GM12878 (cell line): Measurements from ENCODE around the gene RACK1. TPM values are rescaled to one million over a fixed set of nuclear protein-coding genes. Genes with fewer than 3 reads are reported as not detected.

Experiments used
- ATAC-seq: fragments of 200-7000 bp; cut with Tn5 transposase; 3 replicates; pipeline ENCODE4 v1.9.1; 2020; ENCODE audit warnings: mild to moderate bottlenecking, moderate library complexity
- BruUV-seq: library from RNA; stranded (reverse); fragments of 400-500 nt; replicated peaks from 2 replicates; lab custom pipeline; 2021; lab: Mats Ljungman, UMichigan
- CTCF ChIA-PET: fragments of 300-600 bp; sonication (Branson Sonifier 250); formaldehyde crosslinking; extraction: SDS; loops from one replicate; lab custom pipeline; 2021; ENCODE audit warnings: inconsistent platforms; lab: Yijun Ruan, JAX
- POLR2A ChIA-PET: fragments of 350-600 bp; formaldehyde crosslinking; extraction: SDS; loops from one replicate; lab custom pipeline; 2021; ENCODE audit warnings: inconsistent platforms; lab: Charles Lee
- RAD21 ChIA-PET: fragments of 300-600 bp; sonication (Branson Sonifier 250); formaldehyde crosslinking; loops from one replicate; lab custom pipeline; 2023; ENCODE audit warnings: antibody characterized with exemption; ENCODE audit not compliant: unreplicated experiment; lab: Charles Lee
- SMC1A ChIA-PET: fragments of 300-600 bp; sonication (Branson Sonifier 250); formaldehyde crosslinking; loops from one replicate; lab custom pipeline; 2023; ENCODE audit not compliant: unreplicated experiment, uncharacterized antibody; lab: Charles Lee
- DNase-seq: peaks from one replicate; pipeline ENCODE4 v3.0.0-alpha.2; 2011; ENCODE audit warnings: low read depth, low spot score
- FAIRE-seq: peaks from 3 replicates; lab custom pipeline; 2011; peaks lifted over from hg19 to GRCh38; lab: Jason Lieb, UNC
- H2AFZ ChIP-seq: 2 replicates; pipeline ENCODE4 v1.6.0; 2011; ENCODE audit warnings: low read depth, low read length, control low read depth; ENCODE audit not compliant: control insufficient read depth
- H3K27ac ChIP-seq: 2 replicates; pipeline ENCODE4 v1.5.1; 2011; ENCODE audit warnings: control low read depth; ENCODE audit not compliant: control insufficient read depth, insufficient read depth
- H3K27me3 ChIP-seq, 2 experiments: replicated peaks in 1 of 2; 2 replicates each; pipeline versions ENCODE4 v1.6.0 to v1.6.1; 2011; ENCODE audit warnings: low read length in 1 of 2; ENCODE audit not compliant: control insufficient read depth in 2 of 2, insufficient read depth in 2 of 2
- H3K36me3 ChIP-seq, 2 experiments: 2 replicates each; pipeline ENCODE4 v1.5.1; 2011; ENCODE audit warnings: low read length in 1 of 2; ENCODE audit not compliant: control insufficient read depth in 2 of 2, insufficient read depth in 2 of 2
- H3K4me1 ChIP-seq: 2 replicates; pipeline ENCODE4 v1.6.1; 2011; ENCODE audit warnings: mild to moderate bottlenecking, low read length, moderate library complexity, mixed read lengths; ENCODE audit not compliant: control insufficient read depth, insufficient read depth
- H3K4me2 ChIP-seq: 2 replicates; pipeline ENCODE4 v1.6.0; 2011; ENCODE audit warnings: control low read depth; ENCODE audit not compliant: control insufficient read depth, insufficient read depth
- H3K4me3 ChIP-seq: fragments of 200-600 bp; sonication (generic); 2 replicates; pipeline ENCODE4 v1.5.1; 2016
- H3K79me2 ChIP-seq: 2 replicates; pipeline ENCODE4 v1.6.0; 2011; ENCODE audit warnings: low read length; ENCODE audit not compliant: control insufficient read depth, insufficient read depth
- H3K9ac ChIP-seq: 2 replicates; pipeline ENCODE4 v1.8.0; 2011; ENCODE audit warnings: low read length, control low read depth, mixed read lengths; ENCODE audit not compliant: control insufficient read depth, insufficient read depth
- H3K9me3 ChIP-seq: replicated peaks from 3 replicates; pipeline ENCODE4 v1.5.1; 2011; ENCODE audit warnings: mild to moderate bottlenecking, low read length; ENCODE audit not compliant: control insufficient read depth, insufficient read depth
- H4K20me1 ChIP-seq: 2 replicates; pipeline ENCODE4 v1.6.0; 2011; ENCODE audit not compliant: control insufficient read depth, insufficient read depth
- BACH1 ChIP-seq: fragments of 450-650 bp; IDR thresholded peaks from 2 replicates; pipeline ENCODE4 v1.6.1; 2017; ENCODE audit warnings: mild to moderate bottlenecking, borderline replicate concordance
- ESRRA ChIP-seq: IDR thresholded peaks from 2 replicates; pipeline ENCODE4 v1.6.1; 2012; ENCODE audit warnings: mild to moderate bottlenecking, low read length, improper control_type of control experiment
- IKZF1 ChIP-seq: fragments of 450-650 bp; conservative IDR thresholded peaks from 2 replicates; pipeline ENCODE4 v1.6.1; 2017; ENCODE audit warnings: antibody characterized with exemption, mild to moderate bottlenecking
- NBN ChIP-seq: fragments of 450-650 bp; IDR thresholded peaks from 2 replicates; pipeline ENCODE4 v1.6.1; 2016
- NFYB ChIP-seq: IDR thresholded peaks from 2 replicates; pipeline ENCODE4 v1.6.1; 2011; ENCODE audit warnings: low read depth, mild to moderate bottlenecking, low read length, improper control_type of control experiment, moderate library complexity; ENCODE audit not compliant: insufficient read depth
- NR2C2 ChIP-seq: IDR thresholded peaks from 2 replicates; pipeline ENCODE4 v1.6.1; 2011; ENCODE audit warnings: borderline replicate concordance, low read depth; ENCODE audit not compliant: control insufficient read depth, insufficient read length
- STAT1 ChIP-seq: fragments of 450-650 bp; conservative IDR thresholded peaks from 2 replicates; pipeline ENCODE4 v1.6.1; 2014; ENCODE audit warnings: antibody characterized with exemption, mild to moderate bottlenecking
- SUZ12 ChIP-seq: fragments of 200-600 bp; sonication (generic); IDR thresholded peaks from one replicate; pipeline ENCODE4 v1.6.1; 2018; ENCODE audit warnings: antibody characterized with exemption, mild to moderate bottlenecking; ENCODE audit not compliant: unreplicated experiment
- ZNF217 ChIP-seq: fragments of 450-650 bp; IDR thresholded peaks from 2 replicates; pipeline ENCODE4 v1.6.1; 2017; ENCODE audit warnings: antibody characterized with exemption, mild to moderate bottlenecking
- WGBS: methylation state at CpG from one replicate; pipeline ENCODE4 v1.1.6; 2016; ENCODE audit warnings: low lambda C conversion rate; ENCODE audit not compliant: insufficient replicate concordance, insufficient coverage; ENCODE audit errors: missing lambda C conversion rate; 5-methylcytosine and 5-hydroxymethylcytosine counted together
- in situ Hi-C: fragments of 300-500 bp; cut with MboI; formaldehyde crosslinking; loops from 9 replicates; pipeline ENCODE4 v1.14.3; 2018; ENCODE audit warnings: mixed read lengths
- intact Hi-C: fragments of 100-400 bp; cut with micrococcal nuclease; formaldehyde crosslinking; loops from one replicate; pipeline ENCODE4 v1.14.2; 2022; ENCODE audit not compliant: unreplicated experiment
- polyA plus RNA-seq, 11 experiments: library from polyadenylated mRNA; depleted of rRNA in 4 of 11; unstranded in 6 of 11; stranded (reverse) in 5 of 11; fragments of >200 nt; fragmentation: Nextera tagmentation in 4 of 11; fragmentation: Illumina TruSeq in 1 of 11; extraction: Ambion mirVana in 4 of 11; extraction: Trizol in 1 of 11; gene quantifications; 1 replicate in 1 of 11; 2 replicates in 10 of 11; pipeline versions ENCODE4 v1.2.1 to v1.2.3, GENCODE V29; 2011 to 2016; ENCODE audit warnings: inconsistent platforms in 2 of 11, missing spikeins in 2 of 11, low read depth in 1 of 11
- total RNA-seq, 4 experiments: library from RNA; depleted of rRNA in 3 of 4; stranded (reverse); fragments of >200 nt in 3 of 4; fragmentation: Illumina TruSeq in 1 of 4; extraction: Trizol in 1 of 4; gene quantifications; 2 replicates each; pipeline versions ENCODE4 v1.2.1 to v1.2.3, GENCODE V29; 2013 to 2021
- TF ChIP-seq, protein P1 (sequence below): fragments of 450-650 bp; IDR thresholded peaks from 2 replicates; pipeline ENCODE4 v1.6.1; 2017; ENCODE audit warnings: borderline replicate concordance
- TF ChIP-seq, protein P2 (sequence below): fragments of 450-650 bp; IDR thresholded peaks from 2 replicates; pipeline ENCODE4 v1.6.1; 2014; ENCODE audit warnings: mild to moderate bottlenecking
- TF ChIP-seq, protein P3 (sequence below): fragments of 450-650 bp; IDR thresholded peaks from 2 replicates; pipeline ENCODE4 v1.6.1; 2016; ENCODE audit warnings: mild to moderate bottlenecking, moderate library complexity, borderline replicate concordance

The RACK1 gene
- total and polyA plus RNA-seq, 10 of the 15 experiments (the other 5 are each of a cell fraction or from before 2014, with no cell fraction given): 1,365 to 6,584 (median 4,167) TPM

DNA sequence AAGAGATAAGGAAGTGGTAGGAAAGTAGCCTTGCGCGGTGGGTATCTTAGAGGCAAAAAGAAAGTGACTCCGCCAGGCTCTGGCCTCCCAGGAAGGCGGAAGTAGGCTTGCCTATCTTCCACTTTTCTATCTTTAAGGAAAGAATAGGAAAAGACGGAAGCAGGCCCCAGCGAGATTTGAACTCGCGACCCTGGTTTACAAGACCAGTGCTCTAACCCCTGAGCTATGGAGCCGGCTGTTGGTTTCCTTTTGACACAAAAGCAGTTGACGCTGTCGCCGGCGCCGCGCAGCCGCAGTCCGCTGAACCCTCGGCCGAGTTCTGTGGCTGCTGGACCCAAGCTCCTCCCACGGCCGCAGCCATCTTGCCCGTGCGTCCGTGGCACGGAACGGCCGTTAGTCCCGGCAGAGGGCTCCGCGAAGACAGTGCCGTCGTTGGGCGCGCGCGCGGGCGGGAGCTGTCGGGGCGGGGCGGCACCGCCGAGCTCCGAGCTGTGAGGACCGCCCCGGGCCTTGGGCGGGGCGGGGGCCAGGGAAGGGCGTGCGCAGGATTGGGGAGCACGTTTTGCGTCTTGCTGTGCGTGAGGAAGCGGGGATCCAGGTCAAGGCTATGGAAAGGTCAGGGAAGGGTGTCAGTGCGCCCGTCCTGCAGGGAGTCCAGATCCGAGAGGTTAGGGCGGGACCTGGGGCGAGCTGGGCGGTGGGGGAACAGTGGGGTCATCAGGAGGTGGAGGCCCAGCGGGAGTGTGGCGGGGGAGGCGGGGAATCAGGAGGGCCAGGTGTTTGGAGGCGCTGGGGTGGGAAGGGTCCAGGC is 52.0 kb downstream of the RACK1 start (continued):
- TF ChIP-seq ZNF217: peak; percentile 85; the same call in 1 of the 2 replicates
- TF ChIP-seq SUZ12: no peak
- TF ChIP-seq, protein P1, sequence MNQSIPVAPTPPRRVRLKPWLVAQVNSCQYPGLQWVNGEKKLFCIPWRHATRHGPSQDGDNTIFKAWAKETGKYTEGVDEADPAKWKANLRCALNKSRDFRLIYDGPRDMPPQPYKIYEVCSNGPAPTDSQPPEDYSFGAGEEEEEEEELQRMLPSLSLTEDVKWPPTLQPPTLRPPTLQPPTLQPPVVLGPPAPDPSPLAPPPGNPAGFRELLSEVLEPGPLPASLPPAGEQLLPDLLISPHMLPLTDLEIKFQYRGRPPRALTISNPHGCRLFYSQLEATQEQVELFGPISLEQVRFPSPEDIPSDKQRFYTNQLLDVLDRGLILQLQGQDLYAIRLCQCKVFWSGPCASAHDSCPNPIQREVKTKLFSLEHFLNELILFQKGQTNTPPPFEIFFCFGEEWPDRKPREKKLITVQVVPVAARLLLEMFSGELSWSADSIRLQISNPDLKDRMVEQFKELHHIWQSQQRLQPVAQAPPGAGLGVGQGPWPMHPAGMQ: no peak
- TF ChIP-seq STAT1: peak; percentile 70; the same call in 1 of the 2 replicates
- TF ChIP-seq, protein P2, sequence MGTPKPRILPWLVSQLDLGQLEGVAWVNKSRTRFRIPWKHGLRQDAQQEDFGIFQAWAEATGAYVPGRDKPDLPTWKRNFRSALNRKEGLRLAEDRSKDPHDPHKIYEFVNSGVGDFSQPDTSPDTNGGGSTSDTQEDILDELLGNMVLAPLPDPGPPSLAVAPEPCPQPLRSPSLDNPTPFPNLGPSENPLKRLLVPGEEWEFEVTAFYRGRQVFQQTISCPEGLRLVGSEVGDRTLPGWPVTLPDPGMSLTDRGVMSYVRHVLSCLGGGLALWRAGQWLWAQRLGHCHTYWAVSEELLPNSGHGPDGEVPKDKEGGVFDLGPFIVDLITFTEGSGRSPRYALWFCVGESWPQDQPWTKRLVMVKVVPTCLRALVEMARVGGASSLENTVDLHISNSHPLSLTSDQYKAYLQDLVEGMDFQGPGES: no peak; the same call in none of the 2 replicates

DNA sequence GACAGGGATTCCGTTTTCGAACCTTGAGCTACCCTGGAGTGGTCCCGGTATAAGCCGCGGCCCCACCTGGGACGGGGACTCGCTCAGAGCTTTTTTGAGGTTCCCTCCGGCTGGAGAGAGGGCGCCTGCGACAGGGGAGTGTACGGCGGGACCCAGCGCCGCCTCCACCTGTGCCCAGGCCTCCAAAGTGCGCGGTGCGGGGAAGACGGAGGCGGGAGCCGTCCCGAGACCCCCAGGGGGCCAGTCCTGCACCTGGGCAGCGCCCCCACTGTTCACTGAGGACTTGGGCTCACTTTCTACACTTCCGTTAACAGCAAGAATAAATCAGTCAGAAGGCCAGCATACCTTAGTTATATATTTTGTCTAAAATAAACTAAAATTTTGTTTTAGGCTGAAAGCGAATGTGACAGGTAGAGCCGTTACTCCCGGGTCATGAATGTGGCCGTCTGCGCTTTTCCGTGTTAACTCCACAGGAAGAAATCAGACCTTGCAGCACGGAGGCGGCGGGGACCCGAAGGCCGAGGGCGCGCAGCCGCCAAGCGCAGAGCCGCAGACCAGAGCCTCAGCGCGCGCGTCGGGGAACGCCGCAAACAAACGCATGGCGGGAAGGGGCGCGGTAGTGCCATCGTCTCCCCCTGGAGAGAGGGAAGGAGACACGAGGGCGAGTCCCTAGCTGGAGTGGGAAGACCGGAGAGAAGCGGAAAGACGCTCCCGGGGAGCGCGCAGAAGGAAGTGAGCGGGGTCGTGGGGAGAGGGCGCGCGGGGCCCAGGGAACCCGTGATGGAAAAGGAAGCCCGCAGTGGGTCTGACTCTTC is 52.8 kb downstream of the RACK1 start:
- ChIA-PET SMC1A (interaction anchor here (0.5 to 4.5 kb wide), 11 partner anchors 9 to 400 kb away, joined by 3 to 40 read pairs (median 3); partner anchors contain the start of genes TRIM41 and TRIM7), POLR2A (interaction anchor here (0.8 to 4.5 kb wide), 15 partner anchors 8 to 71 kb away, joined by 3 to 41 read pairs (median 5); partner anchors contain the start of genes RACK1, TRIM52 and TRIM7), RAD21 (interaction anchor here (0.8 to 6.9 kb wide), 10 partner anchors 7 to 360 kb away, joined by 3 to 72 read pairs (median 4); partner anchors contain the start of genes TRIM41, TRIM52 and TRIM7), CTCF (interaction anchor here (0.9 to 7.6 kb wide), 12 partner anchors 8 to 387 kb away, joined by 3 to 96 read pairs (median 4); partner anchors contain the start of gene TRIM7)
- DNase-seq (no peak), FAIRE-seq (peak; percentile 75), ATAC-seq (peak; percentile 15)
- Histone ChIP-seq H3K27me3 (no peaks in the 10 kb centered on the region), H4K20me1 (no peaks in the 10 kb centered on the region), H2AFZ (peak overlapping the region; percentile 94), H3K27ac (peak overlapping the region; percentile 67), H3K4me3 (peak overlapping the region; percentile 95), H3K4me1 (peaks cover 6% of the 10 kb centered on the region), H3K9me3 (no peaks in the 10 kb centered on the region), H3K79me2 (no peaks in the 10 kb centered on the region; the same call in 1 of the 2 replicates), H3K36me3 (no peaks in the 10 kb centered on the region), H3K9ac (peak overlapping the region; percentile 77), H3K4me2 (peak overlapping the region; percentile 86)
- intact Hi-C loops: loop anchor here (1.0 kb wide), 2 partner anchors 16 to 31 kb away; no protein-coding TSS in a partner anchor
- WGBS: under 1% methylated on average over 66 of the region's 66 CpGs
- in situ Hi-C loops: no loop called here
- BruUV-seq: no TSS peak
- TF ChIP-seq, protein P3, sequence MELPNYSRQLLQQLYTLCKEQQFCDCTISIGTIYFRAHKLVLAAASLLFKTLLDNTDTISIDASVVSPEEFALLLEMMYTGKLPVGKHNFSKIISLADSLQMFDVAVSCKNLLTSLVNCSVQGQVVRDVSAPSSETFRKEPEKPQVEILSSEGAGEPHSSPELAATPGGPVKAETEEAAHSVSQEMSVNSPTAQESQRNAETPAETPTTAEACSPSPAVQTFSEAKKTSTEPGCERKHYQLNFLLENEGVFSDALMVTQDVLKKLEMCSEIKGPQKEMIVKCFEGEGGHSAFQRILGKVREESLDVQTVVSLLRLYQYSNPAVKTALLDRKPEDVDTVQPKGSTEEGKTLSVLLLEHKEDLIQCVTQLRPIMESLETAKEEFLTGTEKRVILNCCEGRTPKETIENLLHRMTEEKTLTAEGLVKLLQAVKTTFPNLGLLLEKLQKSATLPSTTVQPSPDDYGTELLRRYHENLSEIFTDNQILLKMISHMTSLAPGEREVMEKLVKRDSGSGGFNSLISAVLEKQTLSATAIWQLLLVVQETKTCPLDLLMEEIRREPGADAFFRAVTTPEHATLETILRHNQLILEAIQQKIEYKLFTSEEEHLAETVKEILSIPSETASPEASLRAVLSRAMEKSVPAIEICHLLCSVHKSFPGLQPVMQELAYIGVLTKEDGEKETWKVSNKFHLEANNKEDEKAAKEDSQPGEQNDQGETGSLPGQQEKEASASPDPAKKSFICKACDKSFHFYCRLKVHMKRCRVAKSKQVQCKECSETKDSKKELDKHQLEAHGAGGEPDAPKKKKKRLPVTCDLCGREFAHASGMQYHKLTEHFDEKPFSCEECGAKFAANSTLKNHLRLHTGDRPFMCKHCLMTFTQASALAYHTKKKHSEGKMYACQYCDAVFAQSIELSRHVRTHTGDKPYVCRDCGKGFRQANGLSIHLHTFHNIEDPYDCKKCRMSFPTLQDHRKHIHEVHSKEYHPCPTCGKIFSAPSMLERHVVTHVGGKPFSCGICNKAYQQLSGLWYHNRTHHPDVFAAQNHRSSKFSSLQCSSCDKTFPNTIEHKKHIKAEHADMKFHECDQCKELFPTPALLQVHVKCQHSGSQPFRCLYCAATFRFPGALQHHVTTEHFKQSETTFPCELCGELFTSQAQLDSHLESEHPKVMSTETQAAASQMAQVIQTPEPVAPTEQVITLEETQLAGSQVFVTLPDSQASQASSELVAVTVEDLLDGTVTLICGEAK: no peak
- TF ChIP-seq NBN (peak; percentile 45; the same call in 1 of the 2 replicates), NR2C2 (no peak), IKZF1 (no peak), ESRRA (no peak), NFYB (no peak), BACH1 (peak; percentile 17; the same call in 1 of the 2 replicates)
